GM18505 (cell line): ENCODE data around the gene THAP11.

Experiments
- ATAC-seq: cut with Tn5 transposase; IDR thresholded peaks from one replicate; pipeline ENCODE4 v1.9.1; 2021; ENCODE audit not compliant: unreplicated experiment
- POLR2A ChIP-seq: IDR thresholded peaks from 4 replicates; pipeline ENCODE4 v1.6.1; 2011; ENCODE audit warnings: borderline replicate concordance; ENCODE audit not compliant: insufficient read depth, insufficient read length; ENCODE audit errors: extremely low read depth

THAP11 gene

DNA sequence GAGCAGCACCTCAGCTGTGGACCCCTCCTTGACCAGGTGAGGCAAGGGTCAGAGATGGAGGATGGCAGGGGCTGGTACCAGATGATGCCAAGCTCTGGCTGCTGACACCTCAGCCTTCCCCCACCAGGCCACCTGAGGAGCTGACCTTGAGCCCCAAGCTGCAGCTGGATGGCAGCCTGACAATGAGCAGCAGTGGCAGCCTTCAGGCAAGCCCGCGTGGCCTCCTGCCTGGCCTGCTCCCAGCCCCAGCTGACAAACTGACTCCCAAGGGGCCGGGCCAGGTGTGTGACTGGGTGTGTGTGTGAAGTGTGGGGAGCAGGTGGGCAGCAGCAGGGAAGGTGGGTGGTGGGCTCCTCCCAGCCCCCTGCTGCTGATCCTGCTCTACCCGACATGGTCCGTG, 37.8 kb downstream of the THAP11 start:
- no peak for ATAC-seq
- TF ChIP-seq POLR2A, result no peak

DNA sequence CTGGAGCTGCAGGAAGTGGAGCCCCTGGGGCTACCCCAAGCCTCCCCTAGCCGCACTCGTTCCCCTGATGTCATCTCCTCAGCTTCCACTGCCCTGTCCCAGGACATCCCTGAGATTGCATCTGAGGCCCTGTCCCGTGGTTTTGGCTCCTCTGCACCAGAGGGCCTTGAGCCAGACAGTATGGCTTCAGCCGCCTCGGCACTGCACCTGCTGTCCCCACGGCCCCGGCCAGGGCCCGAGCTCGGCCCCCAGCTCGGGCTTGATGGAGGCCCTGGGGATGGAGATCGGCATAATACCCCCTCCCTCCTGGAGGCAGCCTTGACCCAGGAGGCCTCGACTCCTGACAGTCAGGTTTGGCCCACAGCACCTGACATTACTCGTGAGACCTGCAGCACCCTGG, 38.5 kb downstream of the THAP11 start:
- TF ChIP-seq POLR2A, result no peak
- ATAC-seq, result no peak

DNA sequence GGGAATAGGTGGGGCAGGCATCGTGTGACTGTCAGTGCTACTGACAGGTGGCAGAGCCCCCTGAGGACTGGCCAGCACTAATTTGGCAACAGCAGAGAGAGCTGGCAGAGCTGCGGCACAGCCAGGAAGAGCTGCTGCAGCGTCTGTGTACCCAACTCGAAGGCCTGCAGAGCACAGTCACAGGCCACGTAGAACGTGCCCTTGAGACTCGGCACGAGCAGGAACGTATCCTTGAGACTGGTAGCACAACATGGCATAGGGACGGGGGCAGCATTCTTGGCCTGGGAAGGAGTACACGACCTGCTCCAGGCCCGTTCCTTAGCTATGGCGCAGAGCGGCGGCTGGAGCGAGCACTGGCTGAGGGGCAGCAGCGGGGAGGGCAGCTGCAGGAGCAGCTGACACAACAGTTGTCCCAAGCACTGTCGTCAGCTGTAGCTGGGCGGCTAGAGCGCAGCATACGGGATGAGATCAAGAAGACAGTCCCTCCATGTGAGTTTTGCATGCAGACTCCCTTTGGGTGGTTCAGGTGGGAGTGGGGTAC, 39.6 kb downstream of the THAP11 start:
- no peak for TF ChIP-seq POLR2A
- ATAC-seq, result no peak

DNA sequence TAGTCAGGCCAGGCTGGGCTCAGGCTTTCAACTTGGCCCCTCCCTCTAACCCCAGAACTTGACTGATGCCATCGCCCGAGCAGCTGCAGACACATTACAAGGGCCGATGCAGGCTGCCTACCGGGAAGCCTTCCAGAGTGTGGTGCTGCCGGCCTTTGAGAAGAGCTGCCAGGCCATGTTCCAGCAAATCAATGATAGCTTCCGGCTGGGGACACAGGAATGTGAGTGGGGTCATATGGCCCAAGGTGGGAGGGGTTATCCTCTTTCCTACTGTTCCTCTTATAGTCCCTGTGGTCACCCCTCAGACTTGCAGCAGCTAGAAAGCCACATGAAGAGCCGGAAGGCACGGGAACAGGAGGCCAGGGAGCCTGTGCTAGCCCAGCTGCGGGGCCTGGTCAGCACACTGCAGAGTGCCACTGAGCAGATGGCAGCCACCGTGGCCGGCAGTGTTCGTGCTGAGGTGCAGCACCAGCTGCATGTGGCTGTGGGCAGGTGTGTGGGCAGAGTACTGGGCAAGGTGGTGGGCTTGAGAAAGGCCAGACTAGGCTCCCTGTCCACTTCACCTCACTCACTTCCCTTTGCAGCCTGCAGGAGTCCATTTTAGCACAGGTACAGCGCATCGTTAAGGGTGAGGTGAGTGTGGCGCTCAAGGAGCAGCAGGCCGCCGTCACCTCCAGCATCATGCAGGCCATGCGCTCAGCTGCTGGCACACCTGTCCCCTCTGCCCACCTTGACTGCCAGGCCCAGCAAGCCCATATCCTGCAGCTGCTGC, 40.4 kb downstream of the THAP11 start:
- TF ChIP-seq POLR2A, result no peak

DNA sequence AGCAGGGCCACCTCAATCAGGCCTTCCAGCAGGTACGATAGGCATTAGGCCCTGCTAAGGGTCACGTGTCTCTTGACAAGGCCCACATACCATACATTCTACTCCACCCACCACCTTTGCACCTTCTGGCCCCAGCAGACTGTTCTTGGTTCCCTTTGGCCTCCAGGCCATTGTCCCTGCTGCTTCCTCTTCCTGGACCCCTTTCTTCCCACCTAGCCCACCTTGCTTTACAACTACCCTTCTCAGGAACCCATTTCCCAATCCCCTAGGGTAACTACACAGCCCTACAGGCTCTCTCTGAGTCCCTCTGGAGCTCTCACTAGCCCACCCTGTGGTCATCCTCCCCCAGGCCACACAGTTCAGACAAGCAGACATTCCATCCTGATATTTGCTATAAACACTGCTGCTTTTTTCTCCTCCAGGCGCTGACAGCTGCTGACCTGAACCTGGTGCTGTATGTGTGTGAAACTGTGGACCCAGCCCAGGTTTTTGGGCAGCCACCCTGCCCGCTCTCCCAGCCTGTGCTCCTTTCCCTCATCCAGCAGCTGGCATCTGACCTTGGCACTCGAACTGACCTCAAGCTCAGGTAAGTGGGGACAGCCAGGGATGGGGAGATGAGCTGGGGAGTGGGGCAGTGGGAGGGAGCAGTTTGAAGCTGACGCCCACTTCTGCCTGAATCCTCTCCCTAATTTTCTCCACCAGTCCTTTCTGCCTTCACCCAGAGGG, 41.2 kb downstream of the THAP11 start:
- no peak for TF ChIP-seq POLR2A
- ATAC-seq, result no peak

More for the DNA sequence above, 40.4 kb downstream of the THAP11 start:
- ATAC-seq, result no peak

DNA sequence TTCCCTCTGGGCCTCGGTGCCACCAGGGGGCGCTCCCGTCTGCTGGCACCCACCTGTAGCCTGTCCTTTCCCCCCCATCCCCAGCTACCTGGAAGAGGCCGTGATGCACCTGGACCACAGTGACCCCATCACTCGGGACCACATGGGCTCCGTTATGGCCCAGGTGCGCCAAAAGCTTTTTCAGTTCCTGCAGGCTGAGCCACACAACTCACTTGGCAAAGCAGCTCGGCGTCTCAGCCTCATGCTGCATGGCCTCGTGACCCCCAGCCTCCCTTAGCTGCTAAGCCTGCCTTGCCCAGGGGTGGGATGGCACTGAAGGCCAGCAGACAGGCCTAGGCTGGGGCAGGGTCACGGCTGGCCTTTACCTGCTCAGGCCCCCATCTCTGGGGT, 41.7 kb downstream of the THAP11 start:
- no peak for ATAC-seq

DNA sequence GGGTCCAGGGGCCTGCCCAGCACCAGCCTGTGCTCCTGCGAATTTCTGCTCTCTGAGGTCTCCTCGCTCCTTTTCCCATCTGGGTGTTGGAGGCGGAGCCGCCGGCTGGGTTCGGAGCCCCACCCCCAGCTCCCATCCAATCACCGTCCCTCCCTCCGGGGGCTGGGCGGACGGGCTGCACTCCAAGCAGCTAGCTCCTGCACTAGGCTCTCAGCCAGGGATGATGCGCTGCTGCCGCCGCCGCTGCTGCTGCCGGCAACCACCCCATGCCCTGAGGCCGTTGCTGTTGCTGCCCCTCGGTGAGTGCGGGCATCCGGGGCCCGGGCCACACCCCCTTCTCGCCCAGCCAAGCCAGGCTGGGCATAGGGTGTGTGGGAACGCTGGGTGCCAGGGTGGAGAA, 42.6 kb downstream of the THAP11 start, which contains the start of gene NRN1L:
TSS of gene NRN1L (plus strand) at position 202 of the 400 bp plus-strand sequence. CDS start at position 221, 19 bp downstream.
- TF ChIP-seq POLR2A, result no peak
- no peak for ATAC-seq

More for the DNA sequence above, 41.7 kb downstream of the THAP11 start:
- TF ChIP-seq POLR2A, result no peak

DNA sequence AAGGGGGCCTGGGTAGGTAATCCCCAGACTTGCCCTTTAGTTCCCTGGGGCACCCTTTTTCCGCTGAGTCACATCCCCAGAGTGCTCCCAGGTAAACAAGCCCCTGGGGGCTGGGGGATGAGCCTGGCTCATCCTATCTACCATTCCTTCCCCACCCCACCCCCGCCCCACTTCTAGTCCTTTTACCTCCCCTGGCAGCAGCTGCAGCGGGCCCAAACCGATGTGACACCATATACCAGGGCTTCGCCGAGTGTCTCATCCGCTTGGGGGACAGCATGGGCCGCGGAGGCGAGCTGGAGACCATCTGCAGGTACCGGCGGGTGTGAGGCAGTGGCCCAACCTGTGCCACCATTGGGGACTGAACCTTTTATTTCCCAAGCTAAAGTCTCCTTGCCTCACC, 43.4 kb downstream of the THAP11 start:
- TF ChIP-seq POLR2A, result no peak
- no peak for ATAC-seq

DNA sequence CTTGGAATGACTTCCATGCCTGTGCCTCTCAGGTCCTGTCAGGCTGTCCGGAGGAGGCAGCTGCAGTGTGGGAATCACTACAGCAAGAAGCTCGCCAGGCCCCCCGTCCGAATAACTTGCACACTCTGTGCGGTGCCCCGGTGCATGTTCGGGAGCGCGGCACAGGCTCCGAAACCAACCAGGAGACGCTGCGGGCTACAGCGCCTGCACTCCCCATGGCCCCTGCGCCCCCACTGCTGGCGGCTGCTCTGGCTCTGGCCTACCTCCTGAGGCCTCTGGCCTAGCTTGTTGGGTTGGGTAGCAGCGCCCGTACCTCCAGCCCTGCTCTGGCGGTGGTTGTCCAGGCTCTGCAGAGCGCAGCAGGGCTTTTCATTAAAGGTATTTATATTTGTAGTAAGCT, 43.9 kb downstream of the THAP11 start:
- no peak for ATAC-seq
- TF ChIP-seq POLR2A, result no peak

DNA sequence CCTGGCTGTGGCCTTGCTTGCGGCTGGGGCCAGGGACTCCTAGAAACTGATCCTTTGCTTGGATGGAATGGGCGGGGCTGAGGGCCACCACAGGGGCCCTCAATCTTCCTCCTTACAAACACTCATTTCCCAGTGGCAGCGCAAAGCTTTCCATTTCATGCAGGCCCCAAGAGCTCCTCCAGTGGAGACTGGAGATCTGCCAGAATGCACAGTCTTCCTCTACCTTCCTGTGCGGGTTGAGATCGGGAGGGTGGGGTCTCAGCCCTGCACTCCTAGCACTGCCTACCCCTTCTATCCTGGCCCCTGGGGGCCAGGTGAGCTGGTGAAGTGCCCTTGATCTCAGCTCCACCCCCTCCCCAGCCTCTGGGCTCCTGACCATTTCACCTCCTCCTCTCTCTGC, 44.3 kb downstream of the THAP11 start:
- no peak for ATAC-seq
- TF ChIP-seq POLR2A, result no peak

DNA sequence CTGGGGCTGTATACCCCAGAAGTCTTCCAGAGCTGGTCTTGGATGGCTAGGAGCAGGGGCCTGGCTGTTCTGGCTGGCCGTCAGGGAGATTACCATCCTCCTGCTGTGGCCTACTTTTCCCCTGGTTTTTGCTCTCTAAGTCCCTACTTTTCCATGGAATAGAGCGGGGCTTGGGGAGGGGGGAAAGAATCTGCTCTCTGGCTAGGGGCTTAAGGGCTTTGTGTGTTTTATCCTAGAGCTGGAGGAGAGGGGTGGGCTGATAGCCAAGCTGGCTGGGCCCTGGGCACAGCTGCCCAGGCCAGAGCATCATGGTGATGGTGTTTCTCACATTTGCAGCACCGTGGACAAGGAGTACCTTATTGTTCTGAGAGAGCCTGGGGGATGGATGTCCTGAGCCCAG, 46.2 kb downstream of the THAP11 start:
- no peak for ATAC-seq
- TF ChIP-seq POLR2A, result no peak

DNA sequence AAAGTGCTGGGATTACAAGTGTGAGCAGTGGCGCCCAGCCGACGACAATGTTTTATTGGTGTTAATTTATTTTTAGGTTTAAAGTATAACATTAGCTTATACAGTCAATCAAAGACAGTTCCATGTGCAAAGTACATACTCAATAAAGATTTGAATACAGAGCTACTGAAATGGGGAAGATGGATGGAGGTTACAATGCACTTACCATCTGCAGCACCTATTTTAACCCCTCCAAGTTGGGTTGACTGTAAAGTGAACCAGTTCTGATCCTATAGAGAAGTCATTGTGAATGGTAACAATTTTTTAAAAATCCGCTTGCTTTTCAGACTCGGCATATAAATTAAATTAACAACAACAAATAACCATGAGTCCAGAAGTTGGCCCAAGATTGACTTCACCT, 50.3 kb downstream of the THAP11 start:
- ATAC-seq, result no peak
- TF ChIP-seq POLR2A, result no peak

DNA sequence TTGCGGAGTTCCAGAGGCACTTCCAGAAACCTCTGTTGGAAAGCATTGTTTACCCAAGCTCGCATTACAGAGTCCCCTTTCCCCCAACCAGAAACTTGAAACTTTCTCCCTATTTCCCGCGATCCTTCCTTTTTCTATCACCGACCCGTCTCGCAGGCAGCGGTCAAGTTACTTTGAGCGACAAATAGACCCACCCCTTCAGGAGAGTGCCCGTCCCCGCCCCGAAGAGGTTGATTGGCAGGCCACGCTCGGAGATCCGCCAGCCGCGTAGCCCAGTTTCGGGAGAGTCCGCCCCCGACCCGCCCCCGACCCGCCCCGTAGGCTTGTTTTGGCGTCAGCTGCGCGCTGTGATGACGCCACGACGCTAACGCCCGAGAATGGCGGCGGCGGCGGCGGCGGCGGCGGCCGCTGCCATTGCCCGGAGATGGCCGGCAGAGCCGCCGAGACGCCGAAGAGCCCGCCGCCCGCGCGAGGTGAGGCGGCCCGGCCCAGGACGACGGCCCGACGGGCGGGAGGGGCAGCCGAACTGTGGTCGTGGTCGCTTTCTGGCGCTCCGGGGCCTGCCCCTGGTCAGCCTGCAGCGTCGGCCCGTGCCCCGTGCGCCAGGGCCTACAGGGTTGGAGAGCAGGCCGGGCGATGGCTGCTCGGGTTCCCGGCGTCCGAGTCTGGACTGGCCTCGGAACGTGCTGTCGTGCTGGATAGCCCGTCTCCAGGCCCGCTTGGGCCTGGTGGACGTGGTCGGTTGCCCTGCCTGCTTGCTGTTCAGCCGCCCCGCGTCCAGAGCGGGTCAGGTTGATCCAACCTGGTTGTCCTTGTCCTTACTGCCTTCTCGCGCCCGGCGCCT, 51.0 kb downstream of the THAP11 start, which contains the start of gene PSKH1:
TSS of gene PSKH1 (plus strand) at position 356 of the 844 bp plus-strand sequence. CDS start 15,496 bp downstream, outside the sequence.
- ATAC-seq, result peak; percentile 91

More for the DNA sequence above, 51.0 kb downstream of the THAP11 start, which contains the start of gene PSKH1:
- peak; percentile 81 for TF ChIP-seq POLR2A
